VCaP (cell line): ENCODE results near the gene ALOX15.
"Not testable (repeated sequence)": the region's sequence is repeated elsewhere in the genome, so short reads cannot be mapped to it uniquely, and the experiment has no call there.

ENCODE experiments used
- H3K27ac ChIP-seq: fragments of 450-650 bp; 2 replicates; pipeline ENCODE4 v1.5.1; 2017
- CTCF ChIP-seq: fragments of 450-650 bp; conservative IDR thresholded peaks from 2 replicates; pipeline ENCODE4 v1.5.1; 2017; ENCODE audit warnings: mild to moderate bottlenecking, moderate library complexity

Gene ALOX15

DNA sequence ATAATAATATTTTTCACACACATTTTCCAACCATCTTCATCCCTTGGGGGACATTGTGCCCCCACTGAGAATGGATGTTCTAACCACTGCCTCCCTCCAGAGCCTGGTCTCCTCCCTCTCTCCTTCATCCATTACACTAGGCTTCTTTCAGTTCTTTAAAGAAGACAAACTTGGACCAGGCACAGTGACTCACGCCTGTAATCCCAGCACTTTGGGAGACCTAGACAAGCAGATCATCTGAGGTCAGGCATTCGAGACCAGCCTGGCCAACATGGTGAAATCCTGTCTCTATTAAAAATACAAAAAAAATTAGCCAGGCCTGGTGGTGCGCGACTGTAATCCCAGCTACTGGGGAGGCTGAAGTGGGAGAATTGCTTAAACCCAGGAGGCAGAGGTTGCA, 6.5 kb downstream of the ALOX15 start:
- H3K27ac ChIP-seq, result no peak overlapping the region
- TF ChIP-seq CTCF, result no peak

- TF ChIP-seq CTCF, result no peak
- no peak overlapping the region for H3K27ac ChIP-seq
Observed at GRCh38 chr17:4633643-4634042, 7.8 kb downstream of the ALOX15 start.

DNA sequence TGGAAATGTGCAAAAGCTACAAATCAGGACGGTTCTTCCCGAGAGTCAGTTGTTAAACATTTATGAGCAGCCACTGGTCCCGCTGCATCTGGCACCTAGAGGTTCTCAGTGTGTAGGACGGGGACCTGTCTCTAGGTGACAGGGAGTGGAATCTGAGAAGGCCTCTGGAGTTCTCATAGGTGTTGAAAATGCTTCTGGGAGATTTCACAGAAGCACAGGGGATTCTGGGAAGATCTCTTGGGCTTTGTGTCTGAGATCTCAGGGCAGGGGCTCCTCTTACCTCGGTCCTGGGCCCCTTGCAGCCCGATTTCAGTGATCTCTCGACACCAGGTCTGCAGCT, 8.9 kb downstream of the ALOX15 start:
- no peak for TF ChIP-seq CTCF

DNA sequence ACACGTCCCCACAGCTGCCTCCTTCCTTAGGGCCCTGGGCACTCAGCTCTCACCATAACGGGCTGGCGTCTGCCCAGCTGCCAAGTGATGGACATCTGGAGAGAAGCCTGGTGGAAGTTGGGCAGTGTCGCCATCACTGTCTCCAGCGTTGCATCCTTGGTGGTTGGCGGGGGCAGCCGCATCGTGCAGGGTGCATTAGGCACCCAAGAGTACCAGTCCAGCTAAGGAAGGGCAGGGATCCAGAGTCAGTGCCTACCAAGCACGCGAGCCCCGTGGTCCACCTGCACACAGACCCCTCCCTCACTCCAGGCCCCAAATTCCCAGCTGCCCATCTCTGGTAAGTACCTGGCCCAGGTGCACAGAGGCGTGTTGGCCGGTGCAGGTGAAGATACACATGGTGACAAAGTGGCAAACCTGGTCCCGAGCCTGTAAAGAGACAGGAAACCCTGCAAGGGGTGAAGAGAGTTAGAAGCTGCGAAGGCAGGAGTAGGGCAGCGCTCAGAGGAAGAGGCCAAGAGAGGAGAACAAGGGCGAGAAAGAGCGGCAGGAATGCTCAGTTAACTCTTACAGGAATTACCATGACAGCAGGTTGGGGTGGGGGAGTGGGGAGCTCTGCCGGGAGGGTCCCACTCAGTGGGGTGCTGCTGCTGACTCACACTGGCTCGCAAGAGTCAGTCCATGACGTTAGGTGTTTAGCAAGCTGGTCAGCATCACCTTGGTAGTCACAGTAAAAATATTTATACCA, 9.5 kb downstream of the ALOX15 start:
- TF ChIP-seq CTCF, result no peak
- no peak overlapping the region for H3K27ac ChIP-seq

More for the DNA sequence above, 8.9 kb downstream of the ALOX15 start:
- no peak overlapping the region for H3K27ac ChIP-seq

DNA sequence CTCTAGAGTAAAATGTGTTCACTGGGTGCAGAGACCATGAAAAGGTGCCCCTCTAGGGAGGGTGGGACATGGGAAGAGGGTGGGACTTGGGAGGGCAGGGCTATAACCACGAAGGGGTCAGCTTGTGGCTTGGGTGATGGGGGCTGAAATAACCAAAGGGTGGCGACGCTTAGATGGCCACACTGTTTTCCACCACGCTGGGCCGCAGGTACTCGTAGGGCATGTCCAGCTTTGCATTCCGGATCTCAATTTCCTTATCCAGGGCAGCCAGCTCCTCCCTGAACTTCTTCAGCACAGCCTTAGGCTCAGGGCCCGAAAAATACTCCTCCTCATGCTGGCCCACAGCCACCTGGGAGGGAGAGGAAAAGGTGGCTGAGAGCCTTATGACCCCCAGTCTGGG, 10.0 kb downstream of the ALOX15 start:
- no peak for TF ChIP-seq CTCF
- H3K27ac ChIP-seq, result no peak overlapping the region

DNA sequence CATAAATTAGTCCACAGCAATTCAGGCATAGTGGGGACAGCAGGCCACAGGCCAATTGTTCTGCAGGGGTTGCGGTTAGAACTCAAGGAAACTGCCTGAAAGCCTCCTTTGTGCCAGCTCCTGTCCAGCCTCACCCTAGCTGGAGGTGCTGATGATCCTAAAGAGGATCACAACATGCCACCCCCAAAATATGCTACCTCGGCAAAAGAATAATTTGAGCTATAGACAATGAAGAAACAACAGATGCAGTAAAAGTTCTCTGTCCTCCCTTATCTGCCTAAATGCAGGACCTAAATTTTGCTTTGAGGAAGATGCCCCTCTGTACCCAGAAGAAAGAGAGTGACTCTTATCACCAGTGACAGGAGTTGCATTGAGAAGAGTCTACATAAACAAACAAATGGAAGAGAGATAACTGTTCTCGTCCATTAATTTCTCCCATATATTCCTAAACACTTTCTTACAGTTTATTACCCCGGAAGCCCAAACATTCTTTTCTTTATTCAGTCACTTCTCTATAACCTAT, 14.7 kb downstream of the ALOX15 start:
- no peak overlapping the region for H3K27ac ChIP-seq
- no peak for TF ChIP-seq CTCF

- H3K27ac ChIP-seq, result no peak overlapping the region
- no peak for TF ChIP-seq CTCF
Observed at GRCh38 chr17:4625181-4625617, 16.3 kb downstream of the ALOX15 start.

- not testable (repeated sequence) for H3K27ac ChIP-seq
Observed at GRCh38 chr17:4624451-4624911, 17.0 kb downstream of the ALOX15 start.
